ENCODE measurements around the gene TCEANC. TPM values are rescaled to one million over a fixed set of nuclear protein-coding genes. Genes with fewer than 3 reads are reported as not detected.

The TCEANC gene
- total and polyA plus RNA-seq, 12 donors, result 0.59 to 7.2 (median 4.1) TPM

GRCh38 chrX:13695601-13696115 lies 42.7 kb downstream of the TCEANC start:
- Histone ChIP-seq H3K9me3 (no peaks in the 10 kb centered on the region), H3K4me1 (peaks cover 0 to 79% (median 57%) of the 10 kb centered on the region in 9 donors), H3K4me3 (no peak overlapping the region), H3K36me3 (no peaks in the 10 kb centered on the region), H3K27ac (no peak overlapping the region), H3K27me3 (peaks cover 0 to 17% (median 0%) of the 10 kb centered on the region in 7 donors)
- DNase-seq, result no peak
- ATAC-seq, result no peak
- no peak for TF ChIP-seq CTCF (IDR thresholded peaks at IDR 0.05)
- intact Hi-C loops (cut with DNase I), result no loop called here
- 88% methylated on average over 4 of the region's 4 CpGs for WGBS, 2 donors

- H3K27me3 ChIP-seq, result peaks cover 0 to 13% (median 0%) of the 10 kb centered on the region in 7 donors
- intact Hi-C loops (cut with DNase I), result no loop called here
- H3K4me1 ChIP-seq, result peaks cover 0 to 84% (median 59%) of the 10 kb centered on the region in 9 donors
Measured at GRCh38 chrX:13697455-13697854, 44.5 kb downstream of the TCEANC start.

GRCh38 chrX:13697976-13698375 lies 45.0 kb downstream of the TCEANC start:
- ATAC-seq (no peak), DNase-seq (no peak)
- TF ChIP-seq CTCF (IDR thresholded peaks at IDR 0.05), result no peak
- Histone ChIP-seq H3K4me1 (peaks cover 0 to 84% (median 55%) of the 10 kb centered on the region in 9 donors), H3K9me3 (no peaks in the 10 kb centered on the region), H3K27ac (no peak overlapping the region), H3K36me3 (no peaks in the 10 kb centered on the region), H3K27me3 (peaks cover 0 to 13% (median 0%) of the 10 kb centered on the region in 7 donors), H3K4me3 (no peak overlapping the region)
- WGBS, 2 donors, result 78 to 89% methylated on average over 1 of the region's 1 CpG
- intact Hi-C loops (cut with DNase I), result no loop called here

More at GRCh38 chrX:13697455-13697854, 44.5 kb downstream of the TCEANC start:
- ATAC-seq (peak in 1 of 8 donors; percentile 27), DNase-seq (no peak)
- no peak overlapping the region for H3K27ac ChIP-seq
- H3K4me3 ChIP-seq, result no peak overlapping the region
- TF ChIP-seq CTCF (IDR thresholded peaks at IDR 0.05), result no peak
- WGBS, 2 donors, result 98 to 100% methylated on average over 2 of the region's 2 CpGs
- no peaks in the 10 kb centered on the region for H3K36me3 ChIP-seq
- H3K9me3 ChIP-seq, result no peaks in the 10 kb centered on the region

GRCh38 chrX:13698432-13698831 lies 45.5 kb downstream of the TCEANC start:
- TF ChIP-seq CTCF (IDR thresholded peaks at IDR 0.05), result no peak
- ATAC-seq (no peak), DNase-seq (no peak)
- no peaks in the 10 kb centered on the region for H3K9me3 ChIP-seq
- peaks cover 0 to 11% (median 0%) of the 10 kb centered on the region in 7 donors for H3K27me3 ChIP-seq
- intact Hi-C loops (cut with DNase I), result no loop called here
- H3K4me3 ChIP-seq, result no peak overlapping the region
- H3K4me1 ChIP-seq, result peaks cover 0 to 83% (median 50%) of the 10 kb centered on the region in 9 donors
- WGBS, 2 donors, result 39 to 45% methylated on average over 1 of the region's 1 CpG
- no peak overlapping the region for H3K27ac ChIP-seq
- H3K36me3 ChIP-seq, result no peaks in the 10 kb centered on the region
